Measurements from ENCODE around the gene POU4F1. TPM values are rescaled to one million over a fixed set of nuclear protein-coding genes. Genes with fewer than 3 reads are reported as not detected.

POU4F1 gene
- total RNA-seq, 1 experiment from 2014 or later: 0.26 TPM

DNA sequence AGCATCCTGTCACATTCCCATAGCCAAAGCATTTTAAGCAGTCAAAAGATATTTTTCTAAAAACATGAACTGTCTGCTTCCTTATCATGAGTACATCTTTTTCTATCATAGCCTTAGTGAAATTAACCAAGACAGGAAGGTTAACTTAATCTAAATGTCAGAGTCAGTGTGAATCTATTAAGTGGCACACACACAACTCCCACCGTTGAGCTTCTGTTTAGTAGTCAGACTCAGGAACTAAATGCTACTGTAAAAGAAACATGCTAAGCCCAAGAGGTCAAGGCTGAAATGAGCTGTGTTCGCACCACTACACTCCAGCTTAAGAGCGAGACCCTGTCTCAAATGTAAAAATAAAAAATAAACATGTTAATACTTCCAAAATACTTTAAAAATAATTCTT lies 7.7 kb upstream of the POU4F1 start:
- no peak overlapping the region for H3K27ac Mint-ChIP-seq
- no peaks in the 10 kb centered on the region for H3K79me1 ChIP-seq (ENCODE audit: insufficient read depth, low read depth, low read length, poor library complexity, severe bottlenecking)
- no peak overlapping the region for H3T11ph ChIP-seq (ENCODE audit: low read length)
- H3K27me3 Mint-ChIP-seq (ENCODE audit: low read depth): peaks cover 78% of the 10 kb centered on the region
- H3K27me3 ChIP-seq (ENCODE audit: insufficient read depth, low read length): peaks cover 54% of the 10 kb centered on the region
- H2BK12ac ChIP-seq (ENCODE audit: insufficient read length, low read depth, low read length): no peak overlapping the region
- no CpG with 5 or more reads among the region's 3 CpGs for WGBS (ENCODE audit: extremely low coverage, insufficient read length, low lambda C conversion rate)
- H2AFZ ChIP-seq (ENCODE audit: low read length): no peak overlapping the region
- H2BK5ac ChIP-seq (ENCODE audit: insufficient read length, low read length): no peak overlapping the region
- no peak overlapping the region for H3K14ac ChIP-seq (ENCODE audit: insufficient read depth, low read length)
- H4K91ac ChIP-seq (ENCODE audit: insufficient read length, low read depth, low read length): no peak overlapping the region
- no peak overlapping the region for H2AK5ac ChIP-seq (ENCODE audit: insufficient read length, low read length)
- peaks cover 0 to 18% (median 15%) of the 10 kb centered on the region in 3 experiments; a peak in 6 of 7 replicates for H3K36me3 Mint-ChIP-seq (ENCODE audit: insufficient read depth in 1 of 3, low read depth in 3 of 3)
- H2BK20ac ChIP-seq (ENCODE audit: low read depth, low read length, poor library complexity, severe bottlenecking): no peak overlapping the region
- H3K27ac ChIP-seq (ENCODE audit: insufficient read length, low read depth, low read length): no peak overlapping the region
- no peak overlapping the region for H4K5ac ChIP-seq (ENCODE audit: insufficient read length, low read depth, low read length)
- no peaks in the 10 kb centered on the region for H3K4me1 ChIP-seq (ENCODE audit: insufficient read depth, low read length)
- H3K4me2 ChIP-seq (ENCODE audit: insufficient read depth, insufficient read length, low read length): no peak overlapping the region
- peaks cover 9% of the 10 kb centered on the region for H3K23me2 ChIP-seq (ENCODE audit: insufficient read length, low read depth, low read length, poor library complexity, severe bottlenecking)
- H3K56ac ChIP-seq (ENCODE audit: insufficient read length, low read depth, low read length): no peak overlapping the region
- H3K4me1 Mint-ChIP-seq: peaks cover 27 to 37% of the 10 kb centered on the region in 2 experiments
- no peaks in the 10 kb centered on the region for H3K9me3 ChIP-seq (ENCODE audit: control insufficient read depth, low read depth, low read length)
- H3K9ac ChIP-seq (ENCODE audit: extremely low read depth, insufficient read length, low read length): no peak overlapping the region
- peaks cover 0 to 3% of the 10 kb centered on the region in 2 experiments; a peak in 1 of 5 replicates for H3K9me3 Mint-ChIP-seq
- no peak overlapping the region for H4K8ac ChIP-seq (replicated peaks; ENCODE audit: insufficient read length, low read depth, low read length)
- H3K79me2 ChIP-seq (ENCODE audit: insufficient read depth, low read length): no peaks in the 10 kb centered on the region
- no peak overlapping the region for H3K23ac ChIP-seq (ENCODE audit: insufficient read length, low read depth, low read length)
- no peak overlapping the region for H2BK15ac ChIP-seq (ENCODE audit: low read depth, low read length)
- no peak overlapping the region for H2BK120ac ChIP-seq (ENCODE audit: low read depth, low read length, poor library complexity, severe bottlenecking)
- TF ChIP-seq, protein P1, sequence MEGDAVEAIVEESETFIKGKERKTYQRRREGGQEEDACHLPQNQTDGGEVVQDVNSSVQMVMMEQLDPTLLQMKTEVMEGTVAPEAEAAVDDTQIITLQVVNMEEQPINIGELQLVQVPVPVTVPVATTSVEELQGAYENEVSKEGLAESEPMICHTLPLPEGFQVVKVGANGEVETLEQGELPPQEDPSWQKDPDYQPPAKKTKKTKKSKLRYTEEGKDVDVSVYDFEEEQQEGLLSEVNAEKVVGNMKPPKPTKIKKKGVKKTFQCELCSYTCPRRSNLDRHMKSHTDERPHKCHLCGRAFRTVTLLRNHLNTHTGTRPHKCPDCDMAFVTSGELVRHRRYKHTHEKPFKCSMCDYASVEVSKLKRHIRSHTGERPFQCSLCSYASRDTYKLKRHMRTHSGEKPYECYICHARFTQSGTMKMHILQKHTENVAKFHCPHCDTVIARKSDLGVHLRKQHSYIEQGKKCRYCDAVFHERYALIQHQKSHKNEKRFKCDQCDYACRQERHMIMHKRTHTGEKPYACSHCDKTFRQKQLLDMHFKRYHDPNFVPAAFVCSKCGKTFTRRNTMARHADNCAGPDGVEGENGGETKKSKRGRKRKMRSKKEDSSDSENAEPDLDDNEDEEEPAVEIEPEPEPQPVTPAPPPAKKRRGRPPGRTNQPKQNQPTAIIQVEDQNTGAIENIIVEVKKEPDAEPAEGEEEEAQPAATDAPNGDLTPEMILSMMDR (conservative IDR thresholded peaks at IDR 0.05): no peak
- DNase-seq: no peak
- H3K4me3 Mint-ChIP-seq: no peak overlapping the region
- no peak overlapping the region for H3K4ac ChIP-seq (ENCODE audit: low read depth, low read length)
- H3K18ac ChIP-seq (ENCODE audit: insufficient read length, low read depth, low read length): no peak overlapping the region
- H4K20me1 ChIP-seq (ENCODE audit: control insufficient read depth, insufficient read depth, insufficient read length): no peaks in the 10 kb centered on the region

Data from H9 (cell line).